Urinary bladder (tissue), 4 donors: ENCODE results near the gene ADCY5. TPM values are rescaled to one million over a fixed set of nuclear protein-coding genes. Genes with fewer than 3 reads are reported as not detected.
A peak's percentile ranks its signal among the peaks of the same experiment; 100 is the strongest.

Experiments
- DNase-seq: peaks from one replicate; pipeline ENCODE4 v3.0.0-alpha.2; 2015; ENCODE audit errors: extremely low spot score
- H3K27ac ChIP-seq: one replicate; pipeline ENCODE4 v1.5.1; 2013; ENCODE audit warnings: low read depth, mild to moderate bottlenecking, moderate library complexity
- H3K36me3 ChIP-seq: one replicate; pipeline ENCODE4 v1.6.1; 2013; ENCODE audit warnings: mild to moderate bottlenecking, moderate library complexity; ENCODE audit not compliant: insufficient read depth
- H3K4me1 ChIP-seq: one replicate; pipeline ENCODE4 v1.6.1; 2013; ENCODE audit warnings: mild to moderate bottlenecking, moderate library complexity; ENCODE audit not compliant: insufficient read depth
- H3K4me3 ChIP-seq: one replicate; pipeline ENCODE4 v1.5.1; 2013; ENCODE audit warnings: low read depth, low read length
- WGBS: extraction: QIAGEN DNeasy Blood & Tissue Kit; methylation state at CpG from one replicate; pipeline ENCODE4 v1.1.7; 2013; 5-methylcytosine and 5-hydroxymethylcytosine counted together
- polyA plus RNA-seq: library from polyadenylated mRNA; stranded (reverse); fragments of 200-250 nt; gene quantifications from one replicate; pipeline ENCODE4 v1.2.3, GENCODE V29; 2013
- total RNA-seq: library from RNA; depleted of rRNA; stranded (reverse); fragments of >200 nt; gene quantifications from one replicate; pipeline ENCODE4 v1.2.3, GENCODE V29; 2014
- donor health status: healthy with polysubstance abuse.
- donor health status: healthy.

ADCY5 gene
- total and polyA plus RNA-seq, 2 donors = 25.1 to 53.1 TPM

DNA sequence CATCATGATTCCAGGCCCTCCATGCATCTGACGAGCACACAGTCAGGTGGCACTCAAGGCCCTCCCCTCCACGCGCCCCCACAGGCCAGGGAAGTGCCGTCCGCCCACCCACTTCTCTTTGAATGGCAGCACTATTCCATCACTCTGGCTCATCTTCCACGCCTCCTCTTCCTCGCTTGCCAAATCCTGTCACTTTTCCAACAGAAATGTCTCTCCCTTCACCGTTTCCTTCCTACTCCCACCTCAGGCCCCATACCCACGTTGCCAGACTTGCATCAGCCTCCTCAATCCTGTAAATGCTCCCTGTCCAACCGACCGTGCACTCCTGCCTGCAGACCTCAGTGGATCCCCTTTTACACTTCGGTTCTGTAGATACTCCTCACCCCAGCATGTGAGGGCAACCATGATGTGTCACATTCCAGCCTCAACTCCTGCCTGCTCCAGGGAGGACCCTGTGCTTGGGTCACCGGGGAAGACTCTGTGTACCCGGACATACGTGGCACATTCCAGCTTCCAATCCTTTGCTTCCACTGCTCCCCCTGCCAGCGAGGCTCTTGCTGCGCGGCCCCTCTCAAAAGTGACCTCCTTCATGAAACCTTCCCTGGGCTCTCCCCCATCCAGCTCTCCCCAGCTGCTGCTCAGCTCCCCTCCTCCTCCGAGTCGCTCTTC is 29.6 kb downstream of the ADCY5 start:
- Histone ChIP-seq H3K36me3 (no peaks in the 10 kb centered on the region), H3K4me3 (no peak overlapping the region), H3K27ac (no peak overlapping the region), H3K4me1 (peaks cover 3% of the 10 kb centered on the region)
- DNase-seq = no peak
- WGBS = 79% methylated on average over 20 of the region's 20 CpGs

- Histone ChIP-seq H3K4me3 (no peak overlapping the region), H3K4me1 (peaks cover 3% of the 10 kb centered on the region), H3K36me3 (no peaks in the 10 kb centered on the region), H3K27ac (no peak overlapping the region)
- DNase-seq = no peak
- WGBS = 81% methylated on average over 6 of the region's 6 CpGs
These were observed 32.2 kb downstream of the ADCY5 start for GRCh38 chr3:123416647-123417046.

- H3K36me3 ChIP-seq = no peaks in the 10 kb centered on the region
- no peaks in the 10 kb centered on the region for H3K4me1 ChIP-seq
- WGBS = 81% methylated on average over 4 of the region's 4 CpGs
- DNase-seq = no peak
- H3K4me3 ChIP-seq = no peak overlapping the region
- H3K27ac ChIP-seq = no peak overlapping the region
These were observed 32.7 kb downstream of the ADCY5 start for GRCh38 chr3:123416173-123416572.

DNA sequence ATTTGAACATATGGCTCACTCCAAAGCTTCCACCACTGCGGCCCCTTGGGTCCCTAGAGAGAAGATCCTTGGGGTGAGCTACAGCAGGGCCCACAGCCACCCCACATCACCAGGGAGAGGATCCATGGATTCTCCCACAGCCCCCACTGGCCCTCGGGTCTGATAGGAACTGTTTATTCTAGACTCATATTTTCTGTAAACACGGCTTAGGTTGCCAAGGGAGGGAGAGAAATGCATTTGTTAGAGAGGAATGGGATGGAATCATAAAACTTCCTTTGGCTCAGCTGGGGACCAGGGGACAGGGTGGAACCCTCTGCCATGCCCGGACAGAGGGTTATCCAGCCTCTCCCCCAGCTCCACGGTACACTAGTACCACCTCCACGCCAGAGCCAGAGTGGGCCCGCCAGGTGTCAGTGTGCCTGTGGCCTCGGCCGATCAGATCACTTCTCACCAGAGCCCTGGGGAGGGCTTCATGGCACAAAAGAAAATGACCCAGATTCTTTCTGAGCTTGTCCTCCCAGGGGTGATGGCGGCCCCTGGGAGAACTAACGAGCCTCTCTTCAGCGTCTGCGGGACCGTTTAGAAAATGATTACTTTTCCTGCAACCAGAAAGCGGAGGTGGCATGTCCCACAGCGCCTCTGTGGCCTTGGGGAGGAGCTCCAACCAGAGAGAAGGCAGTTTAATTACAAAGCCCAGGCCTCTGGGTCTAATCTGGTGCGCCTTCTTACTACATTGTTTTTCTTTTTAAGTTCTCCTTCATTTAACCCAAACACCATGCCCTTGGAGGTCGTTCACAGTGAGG is 33.7 kb downstream of the ADCY5 start:
- 38% methylated on average over 18 of the region's 18 CpGs for WGBS
- H3K4me1 ChIP-seq = no peaks in the 10 kb centered on the region
- H3K27ac ChIP-seq = no peak overlapping the region
- DNase-seq = no peak
- H3K4me3 ChIP-seq = no peak overlapping the region
- no peaks in the 10 kb centered on the region for H3K36me3 ChIP-seq

DNA sequence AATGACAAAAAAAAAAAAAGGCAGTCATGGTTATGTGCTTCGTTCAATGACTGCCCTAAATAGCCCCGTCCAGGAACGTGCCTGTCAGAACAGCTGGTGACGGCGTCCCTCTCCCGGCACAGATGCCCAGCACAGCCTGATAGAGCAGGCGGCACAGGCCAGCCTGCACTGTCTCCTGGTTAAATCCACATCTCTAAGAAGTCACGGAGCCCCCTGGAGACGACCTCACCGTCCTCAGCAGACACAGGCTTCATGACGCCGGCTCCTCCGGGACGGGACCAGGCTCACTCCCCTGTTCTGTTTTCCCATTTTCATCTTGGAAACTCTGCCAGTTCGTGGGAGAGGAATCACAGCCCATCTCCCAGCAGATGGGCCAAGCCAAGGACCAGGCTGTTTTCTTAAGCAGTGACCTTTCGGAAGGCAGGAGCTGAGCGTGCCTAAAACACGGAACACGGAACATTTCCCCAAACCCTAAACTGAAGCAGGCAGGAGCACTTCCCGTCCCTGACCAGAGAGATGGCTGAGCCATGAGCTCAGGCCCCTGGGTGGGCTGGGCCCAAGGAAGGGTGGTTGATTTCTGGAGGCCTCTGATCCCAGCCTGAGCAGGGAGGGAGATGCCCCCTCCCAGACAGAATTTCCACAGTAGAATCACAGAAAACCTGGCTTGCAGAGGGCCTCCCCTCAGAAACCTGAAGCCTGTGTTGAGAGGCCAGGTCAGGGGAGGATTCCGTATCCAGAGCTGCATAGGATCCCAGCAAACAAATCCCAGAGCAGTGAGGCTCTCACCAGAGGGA is 35.9 kb downstream of the ADCY5 start:
- WGBS = 24% methylated on average over 21 of the region's 21 CpGs
- Histone ChIP-seq H3K4me3 (no peak overlapping the region), H3K4me1 (no peaks in the 10 kb centered on the region), H3K27ac (peak overlapping the region; percentile 34), H3K36me3 (no peaks in the 10 kb centered on the region)
- DNase-seq = peak; percentile 55

DNA sequence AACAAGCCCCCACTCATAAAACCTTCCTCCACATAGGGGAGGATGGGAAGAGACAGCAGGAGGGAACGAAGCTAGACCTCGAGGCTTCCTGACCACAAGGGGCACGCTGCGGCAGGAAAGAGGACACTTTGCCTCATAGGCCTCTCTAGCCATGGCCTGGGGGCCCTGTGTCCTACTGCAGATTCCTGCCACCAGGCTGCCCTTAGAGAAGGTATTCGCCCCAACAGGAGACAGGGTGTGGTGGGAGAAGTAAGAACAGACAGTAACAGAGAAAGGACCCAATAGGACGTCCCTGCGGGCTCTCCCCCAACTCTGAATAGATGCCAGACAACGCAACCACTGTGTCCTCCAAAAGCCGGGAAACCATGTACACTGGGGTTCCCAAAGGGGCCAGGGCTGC is 36.8 kb downstream of the ADCY5 start:
- no peak overlapping the region for H3K4me3 ChIP-seq
- 61% methylated on average over 9 of the region's 9 CpGs for WGBS
- H3K4me1 ChIP-seq = no peaks in the 10 kb centered on the region
- no peak overlapping the region for H3K27ac ChIP-seq
- no peaks in the 10 kb centered on the region for H3K36me3 ChIP-seq
- no peak for DNase-seq

GRCh38 chr3:123411340-123412040 is 37.4 kb downstream of the ADCY5 start:
- no peak overlapping the region for H3K27ac ChIP-seq
- WGBS = 73% methylated on average over 9 of the region's 9 CpGs
- H3K4me1 ChIP-seq = no peaks in the 10 kb centered on the region
- no peak overlapping the region for H3K4me3 ChIP-seq
- H3K36me3 ChIP-seq = no peaks in the 10 kb centered on the region
- DNase-seq = no peak

DNA sequence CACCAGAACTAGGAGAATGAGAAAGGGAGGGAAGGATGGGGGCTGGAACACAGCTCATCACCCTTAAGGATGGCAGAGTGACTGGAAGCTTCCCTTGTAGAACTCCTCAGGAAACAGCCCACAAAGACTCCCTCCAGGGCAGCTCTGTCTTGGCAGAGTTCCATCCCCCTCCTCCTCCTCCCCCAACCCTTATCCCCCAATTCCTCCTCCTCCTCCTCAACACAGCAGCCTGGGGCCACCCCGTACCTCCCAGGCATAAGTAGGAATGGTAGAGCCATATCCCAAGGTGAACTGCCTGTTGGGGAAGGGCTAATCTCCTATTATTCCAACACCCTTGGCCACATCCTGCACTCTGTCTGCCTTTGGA is 38.8 kb downstream of the ADCY5 start:
- 68% methylated on average over 1 of the region's 1 CpG for whole genome bisulfite sequencing
- Histone ChIP-seq H3K36me3 (no peaks in the 10 kb centered on the region), H3K4me1 (no peaks in the 10 kb centered on the region), H3K4me3 (no peak overlapping the region), H3K27ac (no peak overlapping the region)
- DNase-seq = no peak

GRCh38 chr3:123409443-123410148 is 39.3 kb downstream of the ADCY5 start:
- 48% methylated on average over 5 of the region's 5 CpGs for WGBS
- no peaks in the 10 kb centered on the region for H3K4me1 ChIP-seq
- no peak overlapping the region for H3K27ac ChIP-seq
- no peak for DNase-seq
- no peaks in the 10 kb centered on the region for H3K36me3 ChIP-seq
- H3K4me3 ChIP-seq = no peak overlapping the region

- H3K27ac ChIP-seq = no peak overlapping the region
- 40% methylated on average over 6 of the region's 6 CpGs for WGBS
- no peaks in the 10 kb centered on the region for H3K36me3 ChIP-seq
- no peaks in the 10 kb centered on the region for H3K4me1 ChIP-seq
- H3K4me3 ChIP-seq = no peak overlapping the region
- DNase-seq = no peak
These were observed 42.3 kb downstream of the ADCY5 start for GRCh38 chr3:123406598-123406997.

- no peak for DNase-seq
- H3K27ac ChIP-seq = no peak overlapping the region
- no peaks in the 10 kb centered on the region for H3K36me3 ChIP-seq
- WGBS = 86% methylated on average over 8 of the region's 8 CpGs
- no peak overlapping the region for H3K4me3 ChIP-seq
- H3K4me1 ChIP-seq = no peaks in the 10 kb centered on the region
These were observed 42.9 kb downstream of the ADCY5 start for GRCh38 chr3:123405936-123406510.

- H3K4me1 ChIP-seq = no peaks in the 10 kb centered on the region
- no peak overlapping the region for H3K4me3 ChIP-seq
- DNase-seq = no peak
- no peak overlapping the region for H3K27ac ChIP-seq
- WGBS = 68% methylated on average over 11 of the region's 11 CpGs
- no peaks in the 10 kb centered on the region for H3K36me3 ChIP-seq
These were observed 43.9 kb downstream of the ADCY5 start for GRCh38 chr3:123405021-123405420.

DNA sequence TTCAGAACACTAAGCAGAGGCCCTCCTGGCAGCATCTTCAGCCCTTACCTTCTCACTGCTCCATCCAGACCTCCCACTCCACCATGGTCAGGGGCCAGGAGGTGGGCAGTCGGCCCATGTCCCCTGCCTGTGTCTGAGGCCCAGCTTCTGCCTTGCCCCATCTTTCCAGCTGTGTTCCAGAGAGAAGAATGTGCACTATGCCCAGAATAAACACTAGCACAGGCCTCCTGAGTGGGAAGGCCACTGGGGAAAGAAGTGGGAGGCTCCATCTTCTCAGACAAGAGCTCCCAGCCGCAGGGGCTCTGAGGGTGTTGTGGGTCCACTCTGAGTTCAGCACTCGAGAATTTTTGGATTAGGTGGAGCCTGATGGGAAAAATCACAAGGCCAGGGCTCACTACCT is 44.5 kb downstream of the ADCY5 start:
- no peak for DNase-seq
- Histone ChIP-seq H3K27ac (no peak overlapping the region), H3K4me1 (no peaks in the 10 kb centered on the region), H3K4me3 (no peak overlapping the region), H3K36me3 (no peaks in the 10 kb centered on the region)
- WGBS = 27% methylated on average over 3 of the region's 3 CpGs
